Neural progenitor cell (in vitro differentiated cells): ENCODE results near the gene HIVEP2. TPM values are rescaled to one million over a fixed set of nuclear protein-coding genes. Genes with fewer than 3 reads are reported as not detected.

Source experiments
- DNase-seq: peaks from one replicate; pipeline ENCODE4 v3.0.0-alpha.2; 2016; ENCODE audit warnings: low spot score
- H2AFZ ChIP-seq: fragments of 200-600 bp; sonication (generic); replicated peaks from 2 replicates; pipeline ENCODE4 v1.6.1; 2016; ENCODE audit warnings: antibody characterized with exemption
- H3F3A ChIP-seq: fragments of 200-600 bp; sonication (generic); 2 replicates; pipeline ENCODE4 v1.6.1; 2016; ENCODE audit warnings: antibody characterized with exemption, low read depth
- H3K27ac ChIP-seq: fragments of 200-600 bp; sonication (generic); 2 replicates; pipeline ENCODE4 v1.5.1; 2016; ENCODE audit warnings: mild to moderate bottlenecking
- H3K27me3 ChIP-seq: fragments of 200-600 bp; sonication (generic); 2 replicates; pipeline ENCODE4 v1.6.1; 2016; ENCODE audit warnings: mild to moderate bottlenecking, moderate library complexity
- H3K36me3 ChIP-seq: fragments of 200-600 bp; sonication (generic); 2 replicates; pipeline ENCODE4 v1.5.1; 2016
- H3K4me1 ChIP-seq: fragments of 200-600 bp; sonication (generic); 2 replicates; pipeline ENCODE4 v1.6.1; 2016; ENCODE audit warnings: mixed run types
- H3K4me2 ChIP-seq: fragments of 200-600 bp; sonication (generic); 2 replicates; pipeline ENCODE4 v1.6.1; 2016
- H3K4me3 ChIP-seq: fragments of 200-600 bp; sonication (generic); 2 replicates; pipeline ENCODE4 v1.5.1; 2016
- H3K79me2 ChIP-seq: fragments of 200-600 bp; sonication (generic); 2 replicates; pipeline ENCODE4 v1.6.1; 2016; ENCODE audit warnings: low read depth
- H3K9ac ChIP-seq: fragments of 200-600 bp; sonication (generic); 2 replicates; pipeline ENCODE4 v1.6.1; 2016
- H3K9me3 ChIP-seq: fragments of 200-600 bp; sonication (generic); 2 replicates; pipeline ENCODE4 v1.5.1; 2016; ENCODE audit warnings: low read depth
- H4K20me1 ChIP-seq: fragments of 200-600 bp; sonication (generic); 2 replicates; pipeline ENCODE4 v1.6.1; 2016; ENCODE audit warnings: low read depth
- H3K27ac Mint-ChIP-seq: 3 replicates; pipeline ENCODE4 v1.8.0; 2021; ENCODE audit warnings: mixed read lengths
- H3K27me3 Mint-ChIP-seq: 2 replicates; pipeline ENCODE4 v1.8.0; 2022; ENCODE audit warnings: low read depth, mild to moderate bottlenecking, inconsistent platforms, moderate library complexity, mixed read lengths; ENCODE audit not compliant: insufficient read depth
- H3K36me3 Mint-ChIP-seq: 3 replicates; pipeline ENCODE4 v1.8.0; 2021; ENCODE audit warnings: mixed read lengths
- H3K4me1 Mint-ChIP-seq: 3 replicates; pipeline ENCODE4 v1.8.0; 2021; ENCODE audit warnings: mixed read lengths
- H3K4me3 Mint-ChIP-seq: 3 replicates; pipeline ENCODE4 v1.8.0; 2021; ENCODE audit warnings: mild to moderate bottlenecking, moderate library complexity, mixed read lengths
- H3K9me3 Mint-ChIP-seq: 3 replicates; pipeline ENCODE4 v1.8.0; 2020; ENCODE audit warnings: mixed read lengths
- CTCF ChIP-seq: fragments of 200-600 bp; sonication (generic); IDR thresholded peaks from 2 replicates; pipeline ENCODE4 v1.5.1; 2017; ENCODE audit warnings: antibody characterized with exemption, mild to moderate bottlenecking
- EZH2 ChIP-seq: fragments of 200-600 bp; sonication (generic); IDR thresholded peaks from 2 replicates; pipeline ENCODE4 v1.6.1; 2017; ENCODE audit warnings: antibody characterized with exemption, mild to moderate bottlenecking, moderate library complexity
- EZH2phosphoT487 ChIP-seq: fragments of 200-600 bp; sonication (generic); IDR thresholded peaks from 2 replicates; pipeline ENCODE4 v1.6.1; 2017; ENCODE audit warnings: antibody characterized with exemption
- total RNA-seq: library from RNA; depleted of rRNA; stranded (reverse); fragments of >200 nt; gene quantifications from 2 replicates; pipeline ENCODE4 v1.2.3, GENCODE V29; 2015; ENCODE audit warnings: low replicate concordance

The HIVEP2 gene
- total RNA-seq, 1 donor from 2014 or later: 2.1 TPM

DNA sequence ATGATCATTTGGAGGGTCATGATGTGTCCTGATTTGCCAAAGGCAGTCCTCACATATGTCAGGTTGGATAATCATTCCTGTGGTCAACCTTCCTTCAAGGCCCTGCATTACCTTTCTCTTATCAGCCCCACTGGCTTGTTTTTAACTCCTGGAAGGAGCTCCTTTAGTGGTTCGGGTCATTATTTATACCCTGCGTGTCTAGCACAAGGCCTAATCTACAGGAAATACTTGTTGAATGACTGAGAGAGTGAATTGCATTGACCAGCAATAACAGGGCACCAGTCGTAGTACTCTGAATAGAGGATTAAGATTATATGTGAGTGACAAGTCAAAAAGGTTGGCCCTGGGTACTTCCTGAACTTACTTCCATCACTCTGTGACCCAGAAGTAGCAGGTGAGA lies 4.5 kb downstream of the HIVEP2 start:
- Mint-ChIP-seq H3K4me1 (peaks cover 8% of the 10 kb centered on the region), H3K36me3 (no peaks in the 10 kb centered on the region), H3K4me3 (no peak overlapping the region), H3K27me3 (peaks cover 13% of the 10 kb centered on the region), H3K9me3 (no peaks in the 10 kb centered on the region), H3K27ac (no peak overlapping the region)
- Histone ChIP-seq H3K4me1 (no peaks in the 10 kb centered on the region), H3F3A (peaks cover 15% of the 10 kb centered on the region), H2AFZ (no peak overlapping the region), H3K9me3 (no peaks in the 10 kb centered on the region), H3K9ac (no peak overlapping the region), H3K36me3 (no peaks in the 10 kb centered on the region), H3K4me2 (no peak overlapping the region), H4K20me1 (peaks cover 3% of the 10 kb centered on the region), H3K4me3 (no peak overlapping the region), H3K79me2 (peaks cover 8% of the 10 kb centered on the region), H3K27me3 (peaks cover 16% of the 10 kb centered on the region), H3K27ac (no peak overlapping the region)
- DNase-seq: no peak
- TF ChIP-seq CTCF: no peak
- TF ChIP-seq EZH2phosphoT487: no peak
- TF ChIP-seq EZH2: no peak

GRCh38 chr6:142938510-142938909 lies 6.5 kb downstream of the HIVEP2 start:
- peaks cover 2% of the 10 kb centered on the region for H3K4me1 Mint-ChIP-seq

DNA sequence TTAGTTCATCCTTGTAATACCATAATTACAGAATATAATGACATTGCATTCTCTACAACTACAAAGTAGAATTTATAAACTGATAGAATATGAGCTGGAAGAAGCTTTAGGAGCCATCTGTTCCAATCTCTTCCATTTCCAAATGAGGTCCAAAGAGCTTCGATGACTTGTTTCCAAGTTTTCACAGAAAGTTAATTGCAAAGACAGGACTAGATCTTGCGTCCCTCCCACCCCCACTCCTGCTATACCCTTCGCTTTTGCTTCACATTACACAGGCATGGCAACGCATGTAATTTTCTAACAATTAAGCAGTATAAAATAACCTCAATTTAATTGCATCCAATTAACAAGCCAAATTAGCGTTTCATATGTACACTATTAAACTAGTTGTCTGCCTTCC lies 7.0 kb downstream of the HIVEP2 start:
- DNase-seq: no peak
- H3K27me3 Mint-ChIP-seq: peaks cover 2% of the 10 kb centered on the region
- no peaks in the 10 kb centered on the region for H3K9me3 ChIP-seq
- no peak overlapping the region for H3K9ac ChIP-seq
- no peak overlapping the region for H3K27ac ChIP-seq
- peaks cover 4% of the 10 kb centered on the region for H3K27me3 ChIP-seq
- H3K4me2 ChIP-seq: no peak overlapping the region
- no peaks in the 10 kb centered on the region for H3K4me1 Mint-ChIP-seq
- no peak overlapping the region for H3K27ac Mint-ChIP-seq
- H3K4me1 ChIP-seq: no peaks in the 10 kb centered on the region
- no peaks in the 10 kb centered on the region for H3K9me3 Mint-ChIP-seq
- no peak overlapping the region for H3K4me3 Mint-ChIP-seq
- H2AFZ ChIP-seq: no peak overlapping the region
- H3K79me2 ChIP-seq: peaks cover 3% of the 10 kb centered on the region
- no peaks in the 10 kb centered on the region for H3K36me3 Mint-ChIP-seq
- H4K20me1 ChIP-seq: peaks cover under 1% of the 10 kb centered on the region
- no peak for TF ChIP-seq EZH2phosphoT487
- no peak for TF ChIP-seq CTCF
- no peak overlapping the region for H3K4me3 ChIP-seq
- H3F3A ChIP-seq: no peaks in the 10 kb centered on the region
- H3K36me3 ChIP-seq: no peaks in the 10 kb centered on the region

More at GRCh38 chr6:142938510-142938909, 6.5 kb downstream of the HIVEP2 start:
- peaks cover 10% of the 10 kb centered on the region for H3K27me3 ChIP-seq
- no peaks in the 10 kb centered on the region for H3K36me3 ChIP-seq
- peaks cover 8% of the 10 kb centered on the region for H3K79me2 ChIP-seq
- no peaks in the 10 kb centered on the region for H3F3A ChIP-seq
- H3K27ac Mint-ChIP-seq: no peak overlapping the region
- no peak overlapping the region for H3K9ac ChIP-seq
- H3K4me3 Mint-ChIP-seq: no peak overlapping the region
- H3K27me3 Mint-ChIP-seq: peaks cover 2% of the 10 kb centered on the region
- no peak overlapping the region for H3K4me2 ChIP-seq
- H3K36me3 Mint-ChIP-seq: no peaks in the 10 kb centered on the region
- peaks cover 3% of the 10 kb centered on the region for H4K20me1 ChIP-seq
- H3K9me3 Mint-ChIP-seq: no peaks in the 10 kb centered on the region
- no peak for DNase-seq
- no peaks in the 10 kb centered on the region for H3K9me3 ChIP-seq
- no peak overlapping the region for H2AFZ ChIP-seq
- TF ChIP-seq EZH2phosphoT487 (no peak), CTCF (no peak), EZH2 (no peak)
- no peak overlapping the region for H3K27ac ChIP-seq
- no peaks in the 10 kb centered on the region for H3K4me1 ChIP-seq
- H3K4me3 ChIP-seq: no peak overlapping the region
